ENCODE results near the gene IFITM1.

- TF ChIP-seq, protein P1, sequence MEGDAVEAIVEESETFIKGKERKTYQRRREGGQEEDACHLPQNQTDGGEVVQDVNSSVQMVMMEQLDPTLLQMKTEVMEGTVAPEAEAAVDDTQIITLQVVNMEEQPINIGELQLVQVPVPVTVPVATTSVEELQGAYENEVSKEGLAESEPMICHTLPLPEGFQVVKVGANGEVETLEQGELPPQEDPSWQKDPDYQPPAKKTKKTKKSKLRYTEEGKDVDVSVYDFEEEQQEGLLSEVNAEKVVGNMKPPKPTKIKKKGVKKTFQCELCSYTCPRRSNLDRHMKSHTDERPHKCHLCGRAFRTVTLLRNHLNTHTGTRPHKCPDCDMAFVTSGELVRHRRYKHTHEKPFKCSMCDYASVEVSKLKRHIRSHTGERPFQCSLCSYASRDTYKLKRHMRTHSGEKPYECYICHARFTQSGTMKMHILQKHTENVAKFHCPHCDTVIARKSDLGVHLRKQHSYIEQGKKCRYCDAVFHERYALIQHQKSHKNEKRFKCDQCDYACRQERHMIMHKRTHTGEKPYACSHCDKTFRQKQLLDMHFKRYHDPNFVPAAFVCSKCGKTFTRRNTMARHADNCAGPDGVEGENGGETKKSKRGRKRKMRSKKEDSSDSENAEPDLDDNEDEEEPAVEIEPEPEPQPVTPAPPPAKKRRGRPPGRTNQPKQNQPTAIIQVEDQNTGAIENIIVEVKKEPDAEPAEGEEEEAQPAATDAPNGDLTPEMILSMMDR (conservative IDR thresholded peaks at IDR 0.05; ENCODE audit: low read depth, low read length): no peak
- no peak for TF ChIP-seq EZH2 (IDR thresholded peaks at IDR 0.05; ENCODE audit: low read length, unreplicated experiment)
Observed at GRCh38 chr11:358129-358800, 44.4 kb downstream of the IFITM1 start.
